HG02798 (cell line): ENCODE measurements around the gene GPR18.
"Not testable (repeated sequence)": the region's sequence is repeated elsewhere in the genome, so short reads cannot be mapped to it uniquely, and the experiment has no call there.

ENCODE experiments used
- ATAC-seq: cut with Tn5 transposase; IDR thresholded peaks from one replicate; pipeline ENCODE4 v1.9.1; 2021; ENCODE audit warnings: mild to moderate bottlenecking; ENCODE audit not compliant: unreplicated experiment, poor library complexity

The GPR18 gene

GRCh38 chr13:99269627-99270241 lies 11.6 kb upstream of the GPR18 start:
- peak; percentile 82 for ATAC-seq

DNA sequence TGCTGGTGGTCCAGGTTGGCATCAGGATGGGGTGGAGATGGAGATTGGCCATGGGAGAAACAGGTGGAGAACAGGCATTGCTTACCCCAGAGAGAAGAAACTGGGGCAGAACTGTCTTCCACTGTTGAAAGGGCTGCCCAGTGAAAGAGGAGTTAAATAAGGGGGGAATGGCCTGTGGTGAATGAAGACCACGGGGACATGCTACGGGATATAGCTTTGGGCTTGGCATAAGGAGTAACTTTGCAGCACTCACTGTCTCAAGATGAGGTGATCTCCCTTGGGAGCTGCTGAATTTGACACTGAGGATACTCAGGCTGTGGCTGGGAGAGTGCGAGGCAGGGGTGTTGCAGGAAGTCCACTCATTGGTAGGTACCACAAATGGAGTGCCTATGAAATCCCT lies 10.6 kb upstream of the GPR18 start:
- no peak for ATAC-seq

DNA sequence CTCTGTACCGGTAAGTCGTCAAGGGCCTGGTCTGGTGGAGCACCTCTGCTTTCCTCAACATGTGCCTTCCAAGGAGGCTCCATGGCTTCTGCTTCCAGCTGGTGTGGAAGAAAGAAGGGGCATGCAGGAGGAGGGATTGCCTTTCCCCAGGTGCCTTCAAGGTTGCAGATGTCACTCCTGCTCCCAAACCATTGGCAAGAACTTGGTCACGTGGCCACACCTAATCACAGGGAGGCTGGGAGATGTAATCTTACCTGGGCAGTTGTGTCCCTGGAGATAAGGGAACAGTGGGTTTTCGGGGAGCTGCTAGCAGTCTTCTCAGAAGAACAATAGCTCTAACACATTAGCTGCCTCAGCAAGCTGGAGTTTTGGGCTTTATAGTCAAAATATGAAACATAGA lies 9.7 kb upstream of the GPR18 start:
- ATAC-seq, result no peak

GRCh38 chr13:99266827-99267226 lies 8.6 kb upstream of the GPR18 start:
- ATAC-seq, result no peak

DNA sequence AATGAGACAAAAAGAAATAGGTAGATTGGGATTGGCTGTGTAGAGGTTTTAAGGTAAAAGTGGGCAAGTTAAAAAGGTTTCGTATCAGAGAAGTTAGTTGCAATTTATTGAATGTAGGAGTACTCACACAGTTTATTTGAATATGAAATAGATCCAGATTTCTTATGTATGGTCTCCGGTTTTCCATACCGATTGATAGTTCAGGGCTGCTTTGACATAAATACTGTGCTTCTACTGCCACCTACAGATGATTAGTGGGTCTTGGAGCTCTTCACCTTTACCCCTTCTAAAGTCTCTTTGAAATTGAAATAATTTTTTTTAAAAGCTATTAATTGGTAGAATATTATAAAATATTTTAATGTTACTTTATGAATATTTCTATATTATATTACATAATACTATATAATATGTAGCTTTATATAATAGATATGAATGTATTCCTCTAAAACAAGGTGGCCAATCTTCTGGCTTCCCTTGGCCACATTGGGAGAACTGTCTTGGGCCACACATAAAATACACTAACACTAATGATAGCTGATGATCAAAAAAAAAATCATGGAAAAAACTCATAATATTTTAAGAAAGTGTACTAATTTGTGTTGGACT lies 7.7 kb upstream of the GPR18 start:
- peak; percentile 59 for ATAC-seq

DNA sequence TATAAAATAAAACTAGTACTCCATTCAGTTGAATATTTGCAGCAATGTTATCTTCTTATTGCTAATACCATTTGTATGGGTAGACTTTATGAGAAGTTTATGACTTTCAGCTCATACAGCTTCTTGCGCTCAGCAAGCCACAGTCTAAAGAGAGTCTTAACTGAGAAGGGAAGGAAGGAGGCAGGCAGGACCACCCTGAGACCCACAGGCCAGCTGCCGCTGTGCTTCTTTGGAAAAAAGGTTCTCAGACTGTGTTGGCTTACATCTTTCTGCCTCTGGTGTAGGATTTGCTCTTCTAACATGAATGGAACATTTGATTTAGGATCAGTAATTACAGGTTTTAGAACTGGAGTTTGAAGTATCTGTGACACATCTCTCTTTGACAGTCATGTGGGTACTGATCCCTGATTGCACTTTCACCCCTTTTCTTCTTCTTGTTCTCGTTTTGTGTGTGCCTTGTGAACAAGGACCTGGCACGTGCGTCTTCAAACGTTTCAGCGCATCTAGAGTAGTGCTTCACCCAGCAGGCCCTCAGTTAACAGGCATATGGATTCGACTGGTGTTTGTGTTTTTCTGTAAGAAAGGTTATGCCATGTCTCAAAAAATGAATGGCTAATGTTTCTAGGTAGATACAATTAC lies 7.1 kb upstream of the GPR18 start:
- no peak for ATAC-seq

GRCh38 chr13:99264051-99264450 lies 5.9 kb upstream of the GPR18 start:
- ATAC-seq, result no peak

GRCh38 chr13:99263126-99263785 lies 5.1 kb upstream of the GPR18 start:
- no peak for ATAC-seq

DNA sequence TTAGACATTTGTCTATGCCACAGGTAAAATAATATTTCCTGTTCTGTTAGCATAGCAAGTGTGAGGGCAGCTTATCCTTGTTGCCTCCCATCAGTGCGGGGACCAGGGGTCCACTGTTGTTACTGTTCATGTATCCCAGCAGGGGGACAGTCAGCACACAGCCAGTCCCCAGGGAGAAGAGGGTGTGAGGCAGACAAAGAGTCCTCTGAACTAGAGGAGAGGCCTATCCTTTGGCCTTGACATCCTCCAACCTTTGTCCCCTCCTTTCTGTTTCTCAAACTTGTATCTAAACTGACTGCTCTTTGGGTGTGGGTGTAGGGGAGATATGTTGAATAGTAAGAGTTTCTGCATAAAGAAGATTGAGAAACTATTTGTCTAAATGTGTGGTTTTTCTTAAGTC lies 2.9 kb upstream of the GPR18 start:
- no peak for ATAC-seq

- ATAC-seq, result no peak
These were observed 2.0 kb upstream of the GPR18 start for GRCh38 chr13:99260216-99260615.

DNA sequence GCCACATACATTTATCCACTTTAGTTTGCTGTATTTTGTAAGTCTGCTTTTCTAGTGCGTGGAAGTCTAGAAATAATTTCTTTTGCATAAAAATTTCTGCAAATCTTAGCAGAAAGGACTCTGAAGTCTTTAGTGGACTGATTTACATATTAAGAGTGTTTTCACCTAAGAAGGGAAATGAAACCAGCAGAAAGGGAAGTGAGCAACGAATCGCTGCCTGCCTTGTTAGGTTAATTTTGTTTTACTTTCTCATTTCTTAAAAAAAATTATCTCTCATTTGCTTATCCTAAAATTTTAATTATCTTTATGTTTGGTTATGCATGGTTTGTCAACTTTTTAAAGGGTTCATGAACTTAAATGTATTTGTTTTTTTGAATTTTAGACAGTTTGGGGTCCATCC lies 767 bp upstream of the GPR18 start:
- peak; percentile 77 for ATAC-seq

- no peak for ATAC-seq
These were observed 888 bp downstream of the GPR18 start for GRCh38 chr13:99257291-99257690.

- no peak for ATAC-seq
These were observed 1.5 kb downstream of the GPR18 start for GRCh38 chr13:99256709-99257108.

GRCh38 chr13:99256283-99256682 lies 1.9 kb downstream of the GPR18 start:
- no peak for ATAC-seq

- no peak for ATAC-seq
These were observed 2.9 kb downstream of the GPR18 start for GRCh38 chr13:99255271-99255670.

DNA sequence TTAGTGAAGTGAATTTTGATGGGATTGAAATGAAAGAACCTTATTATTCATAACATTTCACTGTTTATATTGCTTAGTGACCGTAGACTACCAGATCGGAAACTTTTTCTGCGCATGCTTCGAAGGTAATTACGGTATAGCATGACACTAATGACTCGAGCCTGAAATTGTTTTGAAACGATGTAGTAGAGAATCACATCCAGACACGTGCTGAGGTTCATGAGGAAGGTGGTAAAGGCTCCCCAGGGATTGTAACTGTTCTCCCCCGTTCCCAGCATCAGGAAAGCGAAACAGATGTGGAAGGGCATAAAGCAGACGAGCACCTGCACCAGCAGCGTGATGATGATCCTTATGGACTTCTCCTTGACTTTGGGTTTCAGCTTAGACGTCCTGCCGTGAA lies 3.3 kb downstream of the GPR18 start:
- no peak for ATAC-seq

GRCh38 chr13:99251921-99252320 lies 6.3 kb downstream of the GPR18 start:
- no peak for ATAC-seq

GRCh38 chr13:99250982-99251825 lies 7.0 kb downstream of the GPR18 start:
- no peak for ATAC-seq

DNA sequence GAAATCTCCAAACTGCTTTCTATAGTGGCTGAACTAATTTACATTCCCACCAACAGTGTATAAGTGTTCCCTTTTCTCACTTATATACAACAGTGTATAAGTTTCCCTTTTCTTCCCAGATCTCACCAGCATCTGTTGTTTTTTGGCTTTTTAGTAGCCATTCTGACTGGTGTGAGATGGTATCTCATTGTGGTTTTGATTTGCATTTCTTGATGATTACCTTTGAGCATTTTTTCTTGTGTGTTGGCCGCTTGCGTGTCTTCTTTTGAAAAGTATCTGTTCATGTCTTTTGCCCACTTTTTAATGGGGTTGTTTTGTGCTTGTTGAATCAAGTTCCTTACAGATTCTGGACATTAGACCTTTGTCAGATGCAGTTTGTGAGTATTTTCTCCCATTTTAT lies 8.6 kb downstream of the GPR18 start:
- ATAC-seq, result not testable (repeated sequence)

GRCh38 chr13:99249178-99249577 lies 9.0 kb downstream of the GPR18 start:
- ATAC-seq, result not testable (repeated sequence)

DNA sequence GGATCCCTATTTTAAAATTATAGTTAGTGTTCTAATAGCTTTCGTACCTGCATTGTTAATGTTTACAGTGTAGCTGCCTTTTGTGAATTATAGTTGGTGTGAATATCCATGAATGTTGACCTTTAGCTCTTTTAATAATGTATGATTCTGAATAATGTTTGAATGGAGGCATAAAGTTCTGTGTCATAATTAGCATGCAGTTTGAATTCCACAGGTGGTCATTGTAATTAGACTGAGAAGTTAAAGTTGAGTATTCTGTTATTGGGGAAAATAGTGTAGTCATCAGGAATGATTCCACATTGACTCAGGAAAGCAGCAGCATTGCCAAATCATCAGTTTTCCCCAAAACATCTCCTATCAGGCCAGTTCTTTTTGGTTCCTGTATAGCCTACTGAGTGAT lies 12.1 kb downstream of the GPR18 start:
- ATAC-seq, result no peak
